HCT116 (cell line): Measurements from ENCODE around the gene ADK. TPM values are rescaled to one million over a fixed set of nuclear protein-coding genes. Genes with fewer than 3 reads are reported as not detected.

ENCODE experiments used
- ATAC-seq: fragments of 200-7000 bp; cut with Tn5 transposase; 2 replicates; pipeline ENCODE4 v1.9.1; 2020; ENCODE audit warnings: mild to moderate bottlenecking, moderate library complexity
- BruUV-seq: library from RNA; stranded (reverse); fragments of 400-500 nt; replicated peaks from 2 replicates; lab custom pipeline; 2021; lab: Mats Ljungman, UMichigan
- CTCF ChIA-PET: fragments of 300-600 bp; sonication (Branson Sonifier 250); formaldehyde crosslinking; loops from one replicate; lab custom pipeline; 2021; ENCODE audit warnings: antibody characterized with exemption; lab: Charles Lee
- POLR2A ChIA-PET: fragments of 300-600, 350-600 bp; sonication (Branson Sonifier 250); formaldehyde crosslinking; loops from one replicate; lab custom pipeline; 2021; ENCODE audit warnings: antibody characterized with exemption; lab: Charles Lee
- RAD21 ChIA-PET, 2 experiments: fragments of 300-600 bp; sonication (Branson Sonifier 250); formaldehyde crosslinking; loops; one replicate each; lab custom pipeline; 2023; ENCODE audit warnings: low total read pairs in 2 of 2; ENCODE audit not compliant: uncharacterized antibody in 2 of 2, unreplicated experiment in 2 of 2, low non-redundant PET in 1 of 2; lab: Charles Lee
- DNase-seq: peaks from one replicate; pipeline ENCODE4 v3.0.0-alpha.2; 2010; ENCODE audit warnings: low read depth, low spot score
- H2AFZ ChIP-seq: fragments of 200-600 bp; shearing (Covaris generic), sonication (generic); 2 replicates; pipeline ENCODE4 v1.6.1; 2017; ENCODE audit warnings: low read depth, mixed run types, mixed read lengths, antibody characterized with exemption, low read length; ENCODE audit not compliant: poor library complexity, severe bottlenecking
- H3K27ac ChIP-seq: 2 replicates; pipeline ENCODE4 v1.5.1; 2012; ENCODE audit warnings: low read depth, low read length
- H3K27me3 ChIP-seq: fragments of 200-600 bp; sonication (generic); 2 replicates; pipeline ENCODE4 v1.6.1; 2016; ENCODE audit warnings: mixed run types, low read length, mixed read lengths; ENCODE audit not compliant: insufficient read depth
- H3K36me3 ChIP-seq, 2 experiments: fragments of 200-500 bp in 1 of 2; fragments of 200-600 bp in 1 of 2; sonication (Bioruptor generic) in 1 of 2; sonication (generic) in 1 of 2; 2 replicates each; pipeline versions ENCODE4 v1.5.1 to v1.6.1; 2014 to 2016; ENCODE audit warnings: low read length in 2 of 2, inconsistent platforms in 1 of 2, mixed read lengths in 1 of 2, mixed run types in 1 of 2; ENCODE audit not compliant: insufficient read depth in 2 of 2, control insufficient read depth in 1 of 2
- H3K4me1 ChIP-seq, 2 experiments: fragments of 200-600 bp in 1 of 2; sonication (generic) in 1 of 2; 2 replicates each; pipeline versions ENCODE4 v1.5.1 to v1.6.1; 2012 to 2017; ENCODE audit warnings: low read length in 2 of 2, inconsistent platforms in 1 of 2, mild to moderate bottlenecking in 1 of 2, mixed read lengths in 1 of 2, mixed run types in 1 of 2, moderate library complexity in 1 of 2; ENCODE audit not compliant: insufficient read depth in 2 of 2, control insufficient read depth in 1 of 2
- H3K4me2 ChIP-seq: fragments of 200-600 bp; sonication (generic); 2 replicates; pipeline ENCODE4 v1.6.1; 2017; ENCODE audit warnings: mixed run types, low read length, mixed read lengths
- H3K4me3 ChIP-seq, 2 experiments: fragments of 200-600 bp in 1 of 2; sonication (generic) in 1 of 2; replicated peaks in 1 of 2; 2 replicates each; pipeline ENCODE4 v1.5.1; 2011 to 2016; ENCODE audit warnings: low read length in 2 of 2, control low read depth in 1 of 2, low read depth in 1 of 2, mild to moderate bottlenecking in 1 of 2, mixed read lengths in 1 of 2, mixed run types in 1 of 2
- H3K79me2 ChIP-seq: fragments of 200-600 bp; sonication (generic); 2 replicates; pipeline ENCODE4 v1.6.1; 2017; ENCODE audit warnings: mild to moderate bottlenecking, mixed run types, low read length, moderate library complexity, mixed read lengths; ENCODE audit not compliant: insufficient read depth
- H3K9ac ChIP-seq: fragments of 200-600 bp; sonication (generic); 2 replicates; pipeline ENCODE4 v1.6.1; 2016; ENCODE audit warnings: low read length, mixed read lengths
- H3K9me2 ChIP-seq: fragments of 200-600 bp; sonication (generic), shearing (Covaris generic); 2 replicates; pipeline ENCODE4 v1.6.1; 2017; ENCODE audit warnings: mixed run types, mild to moderate bottlenecking, moderate library complexity; ENCODE audit not compliant: insufficient read depth
- H3K9me3 ChIP-seq, 2 experiments: fragments of 200-500 bp in 1 of 2; fragments of 200-600 bp in 1 of 2; sonication (Bioruptor generic) in 1 of 2; sonication (generic) in 1 of 2; 2 replicates each; pipeline ENCODE4 v1.6.1; 2014 to 2017; ENCODE audit warnings: low read length in 2 of 2, mixed read lengths in 2 of 2, inconsistent platforms in 1 of 2, low read depth in 1 of 2, mild to moderate bottlenecking in 1 of 2, mixed run types in 1 of 2, moderate library complexity in 1 of 2; ENCODE audit not compliant: control insufficient read depth in 1 of 2, insufficient read depth in 1 of 2
- H4K20me1 ChIP-seq: fragments of 200-600 bp; sonication (generic), shearing (Covaris generic); 2 replicates; pipeline ENCODE4 v1.6.1; 2017; ENCODE audit warnings: mixed run types, mild to moderate bottlenecking, moderate library complexity; ENCODE audit not compliant: insufficient read depth
- ATF3 ChIP-seq: IDR thresholded peaks from 2 replicates; pipeline ENCODE4 v1.6.1; 2012
- CBX3 ChIP-seq: IDR thresholded peaks from 2 replicates; pipeline ENCODE4 v1.6.1; 2012; ENCODE audit warnings: low read depth
- CTCF ChIP-seq, 3 experiments: fragments of 200-600 bp in 1 of 3; sonication (generic) in 1 of 3; IDR thresholded peaks in 2 of 3; conservative IDR thresholded peaks in 1 of 3; 2 replicates each; pipeline ENCODE4 v1.5.1; 2012 to 2017; ENCODE audit warnings: low read depth in 2 of 3, low read length in 2 of 3, antibody characterized with exemption in 1 of 3, borderline replicate concordance in 1 of 3, control low read depth in 1 of 3, mild to moderate bottlenecking in 1 of 3, mixed read lengths in 1 of 3, mixed run types in 1 of 3, moderate library complexity in 1 of 3; ENCODE audit not compliant: insufficient read depth in 1 of 3
- EGR1 ChIP-seq: IDR thresholded peaks from 2 replicates; pipeline ENCODE4 v1.6.1; 2012; ENCODE audit warnings: low read depth
- EZH2 ChIP-seq: fragments of 200-600 bp; sonication (generic); IDR thresholded peaks from 2 replicates; pipeline ENCODE4 v1.6.1; 2017; ENCODE audit warnings: antibody characterized with exemption, mixed run types
- EZH2phosphoT487 ChIP-seq: fragments of 200-600 bp; IDR thresholded peaks from 2 replicates; pipeline ENCODE4 v1.6.1; 2018; ENCODE audit warnings: antibody characterized with exemption, borderline replicate concordance
- FOSL1 ChIP-seq: IDR thresholded peaks from 2 replicates; pipeline ENCODE4 v1.6.1; 2012; ENCODE audit warnings: low read depth
- MAX ChIP-seq: IDR thresholded peaks from 2 replicates; pipeline ENCODE4 v1.6.1; 2012
- POLR2A ChIP-seq: IDR thresholded peaks from 2 replicates; pipeline ENCODE4 v1.7.0; 2011; ENCODE audit warnings: borderline replicate concordance; ENCODE audit not compliant: insufficient read depth, insufficient read length; ENCODE audit errors: extremely low read depth
- POLR2AphosphoS5 ChIP-seq: IDR thresholded peaks from 2 replicates; pipeline ENCODE4 v1.6.1; 2011; ENCODE audit warnings: mild to moderate bottlenecking, low read depth, low read length, moderate library complexity
- RAD21 ChIP-seq: IDR thresholded peaks from 2 replicates; pipeline ENCODE4 v1.6.1; 2012; ENCODE audit warnings: low read depth, mild to moderate bottlenecking
- SIN3A ChIP-seq: IDR thresholded peaks from 2 replicates; pipeline ENCODE4 v1.6.1; 2012; ENCODE audit warnings: low read depth
- TCF7L2 ChIP-seq: IDR thresholded peaks from 2 replicates; pipeline ENCODE4 v1.7.0; 2011; ENCODE audit warnings: borderline replicate concordance, inconsistent platforms; ENCODE audit not compliant: insufficient read depth, insufficient read length; ENCODE audit errors: extremely low read depth
- ZBTB33 ChIP-seq: IDR thresholded peaks from 2 replicates; pipeline ENCODE4 v1.6.1; 2011; ENCODE audit warnings: mild to moderate bottlenecking, low read length, moderate library complexity; ENCODE audit not compliant: insufficient replicate concordance; ENCODE audit errors: extremely low read depth
- ZNF274 ChIP-seq: fragments of 200-500 bp; sonication (Bioruptor generic); IDR thresholded peaks from 2 replicates; pipeline ENCODE4 v1.6.1; 2014; ENCODE audit warnings: mild to moderate bottlenecking, low read depth, low read length, inconsistent platforms
- intact Hi-C: fragments of 100-400 bp; cut with micrococcal nuclease; formaldehyde crosslinking; loops from 2 replicates; pipeline ENCODE4 v1.10.0; 2022
- total RNA-seq: library from RNA; stranded (reverse); gene quantifications from one replicate; pipeline ENCODE4 v1.2.1, GENCODE V29; 2021; ENCODE audit not compliant: unreplicated experiment

The ADK gene
- total RNA-seq, 1 experiment from 2014 or later: 55.0 TPM

- no peak for TF ChIP-seq ZBTB33
- TF ChIP-seq ATF3: no peak
These were observed 349.1 kb downstream of the ADK start (continued) for GRCh38 chr10:74500026-74500704.

- H3K4me2 ChIP-seq: peak overlapping the region; percentile 8; the same call in 1 of the 2 replicates
- CTCF ChIA-PET: no interaction called here
- TF ChIP-seq POLR2A: no peak
- TF ChIP-seq EZH2: no peak
- TF ChIP-seq MAX: no peak
- TF ChIP-seq ZBTB33: no peak
- no peak for TF ChIP-seq EZH2phosphoT487
- TF ChIP-seq CBX3: no peak
- no peak for TF ChIP-seq ZNF274
- TF ChIP-seq ATF3: no peak
- TF ChIP-seq POLR2AphosphoS5: no peak
- TF ChIP-seq CTCF (IDR thresholded peaks at IDR 0.05 in 2 of 3, conservative IDR thresholded peaks at IDR 0.05 in 1 of 3; ENCODE audit: borderline replicate concordance in 1 of 3, insufficient read depth in 1 of 3, low read depth in 2 of 3, low read length in 2 of 3): no peak
- TF ChIP-seq TCF7L2: no peak
- no peak for TF ChIP-seq EGR1
- TF ChIP-seq SIN3A: no peak
- no peak for TF ChIP-seq FOSL1
- TF ChIP-seq RAD21: no peak
- TF ChIP-seq, all 23 proteins: peak for 0
- H2AFZ ChIP-seq: no peak overlapping the region
- ATAC-seq (no peak), DNase-seq (no peak)
- H3K79me2 ChIP-seq: no peaks in the 10 kb centered on the region
- POLR2A ChIA-PET: no interaction called here
- H3K9me3 ChIP-seq: no peaks in the 10 kb centered on the region
- H3K4me1 ChIP-seq: peaks cover 33 to 44% of the 10 kb centered on the region in 2 experiments
- RAD21 ChIA-PET: no interaction called here
- BruUV-seq: no TSS peak
- H3K9ac ChIP-seq: no peak overlapping the region
- H3K27me3 ChIP-seq: no peaks in the 10 kb centered on the region
- no peaks in the 10 kb centered on the region for H3K36me3 ChIP-seq
- H3K9me2 ChIP-seq: no peaks in the 10 kb centered on the region
- H3K4me3 ChIP-seq: no peak overlapping the region
- no peak overlapping the region for H3K27ac ChIP-seq
- no peaks in the 10 kb centered on the region for H4K20me1 ChIP-seq
- intact Hi-C loops: no loop called here
These were observed 349.8 kb downstream of the ADK start for GRCh38 chr10:74500816-74501215.
